HEK293 (cell line): ENCODE data around the gene LAMA5.

Source experiments
- KLF16 ChIP-seq: fragments of 450-650 bp; formaldehyde crosslinking; IDR thresholded peaks from 2 replicates; pipeline ENCODE4 v1.5.1; 2017; ENCODE audit warnings: missing biosample characterization, missing genetic modification characterization
- MEIS1 ChIP-seq: sonication (generic); formaldehyde crosslinking; IDR thresholded peaks from 2 replicates; pipeline ENCODE4 v1.8.1; 2022; ENCODE audit warnings: missing genetic modification reagents, mild to moderate bottlenecking, borderline replicate concordance
- PBX3 ChIP-seq: sonication (generic); formaldehyde crosslinking; IDR thresholded peaks from 2 replicates; pipeline ENCODE4 v1.8.1; 2022; ENCODE audit warnings: mild to moderate bottlenecking, moderate library complexity, missing genetic modification reagents
- PRDM2 ChIP-seq: fragments of 450-650 bp; formaldehyde crosslinking; IDR thresholded peaks from 2 replicates; pipeline ENCODE4 v1.5.1; 2016; ENCODE audit warnings: missing biosample characterization, missing genetic modification characterization, borderline replicate concordance
- ZNF121 ChIP-seq: fragments of 450-650 bp; formaldehyde crosslinking; IDR thresholded peaks from 2 replicates; pipeline ENCODE4 v1.5.1; 2016; ENCODE audit warnings: missing biosample characterization, missing genetic modification characterization
- ZNF132 ChIP-seq: fragments of 450-650 bp; formaldehyde crosslinking; IDR thresholded peaks from 2 replicates; pipeline ENCODE4 v1.5.1; 2017; ENCODE audit warnings: missing biosample characterization, missing genetic modification characterization, borderline replicate concordance
- ZNF155 ChIP-seq: fragments of 450-650 bp; formaldehyde crosslinking; IDR thresholded peaks from 2 replicates; pipeline ENCODE4 v1.5.1; 2016; ENCODE audit warnings: missing biosample characterization, missing genetic modification characterization
- ZNF350 ChIP-seq: fragments of 450-650 bp; formaldehyde crosslinking; IDR thresholded peaks from 2 replicates; pipeline ENCODE4 v1.5.0; 2017; ENCODE audit warnings: missing biosample characterization, mild to moderate bottlenecking, missing genetic modification characterization
- ZNF558 ChIP-seq: fragments of 450-650 bp; formaldehyde crosslinking; IDR thresholded peaks from 2 replicates; pipeline ENCODE4 v1.5.1; 2016; ENCODE audit warnings: missing biosample characterization, missing genetic modification characterization
- TF ChIP-seq, protein P1 (sequence below): fragments of 450-650 bp; formaldehyde crosslinking; IDR thresholded peaks from 2 replicates; pipeline ENCODE4 v1.5.1; 2016; ENCODE audit warnings: missing biosample characterization, missing genetic modification characterization
- TF ChIP-seq, protein P2 (sequence below): fragments of 450-650 bp; formaldehyde crosslinking; IDR thresholded peaks from 2 replicates; pipeline ENCODE4 v1.5.1; 2016; ENCODE audit warnings: missing biosample characterization, missing genetic modification characterization

GRCh38 chr20:62347445-62347844, 19.7 kb downstream of the LAMA5 start:
- TF ChIP-seq, protein P1, sequence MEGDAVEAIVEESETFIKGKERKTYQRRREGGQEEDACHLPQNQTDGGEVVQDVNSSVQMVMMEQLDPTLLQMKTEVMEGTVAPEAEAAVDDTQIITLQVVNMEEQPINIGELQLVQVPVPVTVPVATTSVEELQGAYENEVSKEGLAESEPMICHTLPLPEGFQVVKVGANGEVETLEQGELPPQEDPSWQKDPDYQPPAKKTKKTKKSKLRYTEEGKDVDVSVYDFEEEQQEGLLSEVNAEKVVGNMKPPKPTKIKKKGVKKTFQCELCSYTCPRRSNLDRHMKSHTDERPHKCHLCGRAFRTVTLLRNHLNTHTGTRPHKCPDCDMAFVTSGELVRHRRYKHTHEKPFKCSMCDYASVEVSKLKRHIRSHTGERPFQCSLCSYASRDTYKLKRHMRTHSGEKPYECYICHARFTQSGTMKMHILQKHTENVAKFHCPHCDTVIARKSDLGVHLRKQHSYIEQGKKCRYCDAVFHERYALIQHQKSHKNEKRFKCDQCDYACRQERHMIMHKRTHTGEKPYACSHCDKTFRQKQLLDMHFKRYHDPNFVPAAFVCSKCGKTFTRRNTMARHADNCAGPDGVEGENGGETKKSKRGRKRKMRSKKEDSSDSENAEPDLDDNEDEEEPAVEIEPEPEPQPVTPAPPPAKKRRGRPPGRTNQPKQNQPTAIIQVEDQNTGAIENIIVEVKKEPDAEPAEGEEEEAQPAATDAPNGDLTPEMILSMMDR: no peak
- no peak for TF ChIP-seq ZNF350 (tag by site-specific recombination)
- TF ChIP-seq MEIS1: no peak
- TF ChIP-seq ZNF132 (tag by site-specific recombination): no peak
- TF ChIP-seq KLF16 (tag by site-specific recombination): no peak
- TF ChIP-seq ZNF155 (tag by site-specific recombination): no peak
- TF ChIP-seq ZNF121 (tag by site-specific recombination): no peak
- TF ChIP-seq, protein P2, sequence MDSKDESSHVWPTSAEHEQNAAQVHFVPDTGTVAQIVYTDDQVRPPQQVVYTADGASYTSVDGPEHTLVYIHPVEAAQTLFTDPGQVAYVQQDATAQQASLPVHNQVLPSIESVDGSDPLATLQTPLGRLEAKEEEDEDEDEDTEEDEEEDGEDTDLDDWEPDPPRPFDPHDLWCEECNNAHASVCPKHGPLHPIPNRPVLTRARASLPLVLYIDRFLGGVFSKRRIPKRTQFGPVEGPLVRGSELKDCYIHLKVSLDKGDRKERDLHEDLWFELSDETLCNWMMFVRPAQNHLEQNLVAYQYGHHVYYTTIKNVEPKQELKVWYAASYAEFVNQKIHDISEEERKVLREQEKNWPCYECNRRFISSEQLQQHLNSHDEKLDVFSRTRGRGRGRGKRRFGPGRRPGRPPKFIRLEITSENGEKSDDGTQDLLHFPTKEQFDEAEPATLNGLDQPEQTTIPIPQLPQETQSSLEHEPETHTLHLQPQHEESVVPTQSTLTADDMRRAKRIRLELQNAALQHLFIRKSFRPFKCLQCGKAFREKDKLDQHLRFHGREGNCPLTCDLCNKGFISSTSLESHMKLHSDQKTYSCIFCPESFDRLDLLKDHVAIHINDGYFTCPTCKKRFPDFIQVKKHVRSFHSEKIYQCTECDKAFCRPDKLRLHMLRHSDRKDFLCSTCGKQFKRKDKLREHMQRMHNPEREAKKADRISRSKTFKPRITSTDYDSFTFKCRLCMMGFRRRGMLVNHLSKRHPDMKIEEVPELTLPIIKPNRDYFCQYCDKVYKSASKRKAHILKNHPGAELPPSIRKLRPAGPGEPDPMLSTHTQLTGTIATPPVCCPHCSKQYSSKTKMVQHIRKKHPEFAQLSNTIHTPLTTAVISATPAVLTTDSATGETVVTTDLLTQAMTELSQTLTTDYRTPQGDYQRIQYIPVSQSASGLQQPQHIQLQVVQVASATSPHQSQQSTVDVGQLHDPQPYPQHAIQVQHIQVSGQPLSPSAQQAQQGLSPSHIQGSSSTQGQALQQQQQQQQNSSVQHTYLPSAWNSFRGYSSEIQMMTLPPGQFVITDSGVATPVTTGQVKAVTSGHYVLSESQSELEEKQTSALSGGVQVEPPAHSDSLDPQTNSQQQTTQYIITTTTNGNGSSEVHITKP (tag by site-specific recombination): no peak
- TF ChIP-seq PRDM2 (tag by site-specific recombination): no peak
- TF ChIP-seq ZNF558 (tag by site-specific recombination): no peak
- no peak for TF ChIP-seq PBX3 (CRISPR knock-in tag)
